Iris pigment epithelial cell (primary cell): Measurements from ENCODE around the gene ZBTB16.
A peak's percentile ranks its signal among the peaks of the same experiment; 100 is the strongest.

ENCODE experiments used
- DNase-seq: peaks from one replicate; pipeline ENCODE4 v3.0.0-alpha.2; 2011; ENCODE audit warnings: low read depth

The ZBTB16 gene

DNA sequence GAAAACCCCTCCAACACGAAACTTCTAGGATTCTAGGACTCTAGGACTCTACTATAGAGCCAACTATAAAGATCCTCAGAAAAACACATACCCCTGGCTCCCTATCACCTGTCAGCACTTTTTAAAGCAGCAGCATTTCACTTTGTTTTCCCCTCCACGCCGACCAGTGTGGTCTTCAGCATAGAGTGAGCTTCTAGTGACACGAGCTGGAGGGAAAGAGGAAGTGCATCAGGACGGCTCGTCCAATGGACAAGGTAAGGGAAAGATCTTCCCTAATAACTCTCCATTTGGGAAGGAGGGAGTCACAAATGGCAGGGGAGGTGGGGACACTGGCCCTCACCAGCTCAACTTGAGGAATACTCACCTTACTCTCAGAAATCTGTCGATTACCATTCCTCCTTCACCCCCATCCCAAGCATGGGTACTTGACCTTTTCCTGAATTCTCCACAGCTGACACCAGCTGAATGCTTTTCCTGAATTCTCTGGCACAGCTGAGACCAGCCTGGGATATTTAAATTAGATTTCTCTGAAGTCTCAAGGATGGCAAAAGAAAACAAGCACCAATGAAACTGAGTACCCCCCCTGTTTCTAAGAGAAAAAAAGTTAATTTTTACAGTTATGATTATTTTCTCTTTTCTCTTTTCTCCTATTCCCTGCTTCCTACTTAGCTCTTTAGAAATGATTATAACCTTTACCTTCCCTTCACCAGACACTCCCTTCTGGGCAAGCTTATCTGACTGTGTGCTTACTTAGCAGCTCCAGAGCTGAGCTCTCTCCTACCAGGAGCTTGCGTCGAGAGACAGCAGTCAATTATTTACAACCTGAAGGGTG is 203.4 kb downstream of the ZBTB16 start:
- DNase-seq: peak; percentile 57

DNA sequence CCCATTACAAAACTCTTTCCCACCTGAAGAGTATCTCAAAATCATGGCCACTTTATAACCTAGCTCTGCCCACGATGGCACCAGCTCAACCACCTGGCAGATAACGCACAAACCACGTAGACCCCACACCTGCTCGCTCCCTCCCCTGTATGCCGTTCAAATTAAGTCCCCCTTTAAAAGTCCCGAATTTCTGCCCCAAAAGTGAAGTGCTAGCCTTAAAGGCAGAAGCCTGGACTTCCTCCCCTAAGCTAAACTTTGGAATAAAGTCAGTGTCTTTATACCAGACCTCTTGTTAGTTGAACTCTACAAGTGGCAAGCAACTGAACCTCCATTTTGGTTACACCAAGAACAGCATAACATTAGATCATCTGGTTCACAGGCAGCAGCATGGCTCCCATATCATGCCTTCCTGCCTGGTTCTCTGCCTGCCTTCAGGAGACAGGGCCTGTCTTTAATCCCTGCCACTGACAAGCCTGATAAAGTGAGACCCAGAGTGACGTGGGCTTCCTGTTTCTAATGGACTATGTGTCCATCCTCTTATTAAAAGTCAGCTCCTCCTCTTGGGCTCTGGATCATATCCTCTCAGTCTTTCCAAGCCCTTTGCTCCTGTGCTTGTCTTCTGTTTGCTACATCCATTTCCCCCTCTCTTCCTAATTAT is 204.1 kb downstream of the ZBTB16 start:
- DNase-seq: no peak

DNA sequence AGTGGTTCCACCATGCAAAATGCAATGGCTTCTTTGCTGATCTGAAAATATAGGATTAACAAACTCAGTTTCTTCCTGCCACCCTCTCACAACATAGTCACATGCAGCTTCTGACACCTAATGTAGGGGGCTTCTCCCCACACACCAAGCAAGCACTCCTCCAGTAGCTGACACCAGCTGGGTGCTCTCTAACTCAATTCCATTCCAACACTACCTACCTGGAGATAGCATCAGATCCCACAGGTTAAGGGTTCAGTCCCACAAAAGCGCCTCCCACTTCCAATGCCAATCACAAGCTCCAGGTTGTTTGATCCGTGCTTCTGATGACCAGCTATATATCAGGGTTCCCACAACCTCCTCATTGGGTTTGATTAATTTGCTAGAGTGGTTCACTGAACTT is 204.9 kb downstream of the ZBTB16 start:
- no peak for DNase-seq

DNA sequence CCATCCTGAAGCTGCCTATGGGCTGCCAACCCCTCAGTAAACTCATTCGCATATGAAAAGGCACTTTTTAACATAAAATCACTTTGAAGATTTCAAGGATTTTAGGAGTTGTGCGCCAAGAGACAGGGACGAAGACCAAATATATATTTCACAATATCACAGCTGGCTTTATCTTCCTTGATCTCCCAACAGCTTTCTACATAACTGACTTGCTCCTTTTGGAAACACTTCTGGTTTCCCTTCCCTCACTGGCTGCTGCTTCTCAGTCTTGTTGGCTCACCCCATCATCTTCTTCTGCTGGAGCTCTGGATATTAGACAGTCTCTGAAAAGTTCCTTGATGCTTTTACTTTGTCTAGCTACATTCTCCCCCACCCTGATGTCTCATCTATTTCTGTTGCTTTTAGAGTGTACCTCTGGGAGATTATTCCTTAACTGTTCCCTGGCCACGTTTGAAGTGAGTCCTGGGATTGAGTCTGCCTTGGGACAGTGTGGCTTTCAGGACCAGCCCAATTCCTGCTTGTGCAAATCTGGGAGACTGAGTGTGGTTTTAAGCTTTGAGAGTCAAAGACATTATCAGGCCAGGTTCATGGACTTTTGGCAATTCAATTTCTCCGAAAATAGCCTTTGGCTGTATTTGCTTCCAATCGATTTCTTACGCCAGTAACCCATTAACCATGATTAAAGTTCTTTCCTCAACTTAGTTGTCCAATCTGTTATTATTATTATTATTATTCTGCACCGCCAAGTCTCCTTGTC is 205.8 kb downstream of the ZBTB16 start:
- no peak for DNase-seq

DNA sequence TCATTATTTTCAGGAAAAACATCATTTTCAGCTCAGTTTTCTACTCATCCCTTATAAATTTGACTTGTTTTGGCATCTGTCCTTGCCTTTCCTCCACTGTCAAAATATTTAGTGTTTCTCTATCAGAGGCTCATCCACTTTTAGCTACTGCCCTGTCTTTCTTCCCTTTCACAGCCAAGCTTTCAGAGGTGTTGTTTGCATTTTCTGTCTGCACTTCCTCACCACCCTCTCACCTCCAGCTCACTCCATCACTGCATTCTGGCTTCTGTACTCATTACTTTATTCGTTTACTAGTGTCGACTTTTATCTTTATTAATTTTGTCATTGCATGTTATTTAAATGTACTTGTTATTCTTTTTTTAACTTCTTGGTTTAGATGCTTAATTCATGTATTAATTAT is 210.0 kb downstream of the ZBTB16 start:
- DNase-seq: no peak

DNA sequence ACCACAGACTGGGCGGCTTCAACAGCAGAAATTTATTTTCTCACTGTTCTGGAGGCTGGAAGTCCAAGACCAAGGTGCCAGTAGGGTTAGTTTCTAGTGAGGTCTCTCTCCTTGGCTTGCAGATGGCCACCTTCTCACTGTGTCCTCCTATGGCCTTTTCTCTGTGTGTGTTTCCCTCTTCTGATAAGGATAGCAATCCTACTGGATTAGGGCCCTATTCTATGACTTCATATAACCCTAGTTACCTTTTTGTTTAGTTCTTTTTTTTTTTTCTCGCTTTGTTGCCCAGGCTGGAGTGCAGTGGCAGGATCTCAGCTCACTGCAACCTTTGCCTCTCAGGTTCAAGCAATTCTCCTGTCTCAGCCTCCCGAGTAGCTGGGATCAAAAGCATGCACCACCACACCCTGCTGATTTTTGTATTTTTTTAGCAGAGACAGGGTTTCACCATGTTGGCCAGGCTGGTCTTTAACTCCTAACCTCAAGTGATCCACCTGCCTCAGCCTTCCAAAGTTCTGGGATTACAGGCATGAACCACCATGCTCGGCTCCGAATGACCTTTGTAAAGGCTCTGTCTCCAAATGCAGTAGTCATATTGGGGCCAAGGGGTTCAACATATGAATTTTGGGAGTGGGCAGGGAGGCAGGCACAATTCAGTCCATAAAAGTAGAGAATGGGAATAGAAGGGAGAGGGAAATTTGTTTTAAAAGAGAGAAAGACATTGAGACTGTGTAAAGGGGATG is 211.2 kb downstream of the ZBTB16 start:
- no peak for DNase-seq

DNA sequence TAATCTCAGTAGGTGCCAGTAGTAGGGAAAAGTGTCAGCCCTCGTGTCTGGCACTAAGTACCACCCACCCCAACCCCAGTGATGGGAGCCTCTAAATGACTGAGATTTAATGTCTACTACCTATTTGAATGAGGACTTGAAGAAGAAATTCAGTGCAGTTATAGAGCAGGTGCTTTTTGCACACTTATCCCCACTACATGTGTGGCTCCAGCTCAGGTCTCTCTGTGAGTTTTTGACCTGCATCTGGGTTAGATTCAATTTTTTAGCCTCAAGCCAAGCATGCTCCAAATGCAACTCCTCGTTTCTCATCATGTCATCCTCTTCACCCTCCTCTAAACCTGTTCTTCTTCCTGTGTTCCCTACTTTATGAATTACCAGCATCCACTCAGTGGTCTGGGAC is 211.8 kb downstream of the ZBTB16 start:
- no peak for DNase-seq

DNA sequence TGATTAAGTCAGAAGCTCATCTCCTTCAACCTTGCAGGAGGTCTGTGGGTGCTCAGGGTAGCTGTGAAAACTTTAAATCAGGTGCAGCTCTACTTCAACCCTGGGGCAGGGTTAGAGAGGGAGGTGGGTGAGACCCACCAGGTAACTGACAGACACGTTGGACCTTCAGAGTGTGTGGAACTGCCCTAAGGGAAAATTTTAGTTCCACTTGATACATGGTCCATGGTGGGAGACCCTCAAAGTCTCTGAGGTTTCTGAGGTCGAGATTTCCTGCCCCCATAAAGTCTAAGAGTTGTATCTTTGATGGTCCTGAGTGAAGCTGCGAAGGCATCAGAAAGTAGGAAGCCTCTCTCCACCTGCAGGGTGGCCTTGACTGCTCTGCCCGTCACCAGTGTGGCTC is 212.8 kb downstream of the ZBTB16 start:
- no peak for DNase-seq

DNA sequence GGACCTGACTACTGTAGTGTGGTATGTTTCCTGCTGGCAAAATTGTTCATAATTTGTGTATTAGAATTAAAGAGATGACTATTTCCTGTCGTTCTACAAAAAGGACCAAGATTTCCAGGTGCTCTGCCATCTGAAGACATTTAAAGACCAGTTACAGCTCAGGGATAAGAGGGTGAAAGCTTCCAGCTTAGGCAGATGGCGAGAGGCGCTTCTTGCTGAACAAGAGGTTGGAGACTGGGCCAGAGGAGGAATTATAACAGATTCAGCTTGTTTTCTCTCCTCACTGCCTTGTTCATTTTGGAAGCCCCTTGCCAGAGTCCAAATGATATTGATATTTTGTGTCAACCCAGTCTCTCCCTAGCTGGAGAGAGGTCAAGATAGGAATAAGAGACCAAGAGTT is 213.6 kb downstream of the ZBTB16 start:
- no peak for DNase-seq

DNA sequence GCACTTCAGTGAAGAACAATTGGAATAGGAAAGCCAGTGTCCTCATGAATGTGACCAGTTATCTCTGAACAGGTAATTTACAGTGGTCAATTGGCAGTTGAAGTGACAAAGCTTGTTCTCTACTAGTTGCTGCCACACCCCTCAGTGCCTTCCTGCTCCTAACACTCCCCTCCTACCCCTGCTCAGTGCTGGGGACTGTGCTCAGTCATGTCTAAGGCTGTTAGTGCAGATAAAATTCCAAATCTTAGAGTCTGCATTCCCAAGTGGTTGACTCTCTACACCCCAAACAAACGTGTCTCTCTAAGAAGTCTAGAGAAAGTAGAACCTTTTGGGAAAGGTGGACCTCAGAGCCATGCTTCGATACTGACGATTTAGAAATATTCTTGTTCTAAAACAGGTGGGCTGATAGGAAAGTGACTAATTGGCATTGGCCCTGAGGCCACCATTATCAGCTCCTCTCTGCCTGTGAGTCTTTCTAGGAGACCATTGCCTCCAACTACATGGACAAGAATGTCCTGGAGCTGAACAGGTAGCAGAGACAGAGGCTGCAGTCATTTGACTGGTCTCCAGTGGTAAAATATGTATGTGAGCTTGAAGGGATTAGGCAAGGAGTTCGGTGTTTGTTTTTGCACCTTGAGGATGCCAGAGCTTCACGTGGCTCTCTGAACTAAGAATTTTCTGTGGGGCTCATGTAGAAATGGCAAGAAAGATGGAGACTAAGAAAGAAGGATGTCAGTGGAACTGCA is 214.6 kb downstream of the ZBTB16 start:
- DNase-seq: no peak

DNA sequence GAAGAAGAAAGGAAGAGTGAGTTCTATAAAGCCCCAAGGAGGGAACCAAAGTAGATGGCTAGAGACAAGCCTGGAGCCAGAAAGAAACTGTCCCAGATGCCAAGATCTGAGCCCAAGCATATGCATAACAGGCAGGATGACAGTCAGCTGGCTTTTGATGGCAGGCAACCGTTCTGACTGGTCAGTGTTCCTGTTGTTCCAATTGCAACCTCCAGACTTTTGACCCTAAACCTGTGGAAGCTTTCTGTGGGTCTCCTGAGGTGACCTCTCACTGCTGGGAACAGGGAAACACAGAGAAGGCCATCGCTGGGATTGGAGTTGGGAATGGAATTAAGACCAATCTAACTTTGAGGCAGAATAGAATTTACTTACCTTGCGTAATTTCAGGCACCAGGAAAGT is 215.1 kb downstream of the ZBTB16 start:
- DNase-seq: no peak

DNA sequence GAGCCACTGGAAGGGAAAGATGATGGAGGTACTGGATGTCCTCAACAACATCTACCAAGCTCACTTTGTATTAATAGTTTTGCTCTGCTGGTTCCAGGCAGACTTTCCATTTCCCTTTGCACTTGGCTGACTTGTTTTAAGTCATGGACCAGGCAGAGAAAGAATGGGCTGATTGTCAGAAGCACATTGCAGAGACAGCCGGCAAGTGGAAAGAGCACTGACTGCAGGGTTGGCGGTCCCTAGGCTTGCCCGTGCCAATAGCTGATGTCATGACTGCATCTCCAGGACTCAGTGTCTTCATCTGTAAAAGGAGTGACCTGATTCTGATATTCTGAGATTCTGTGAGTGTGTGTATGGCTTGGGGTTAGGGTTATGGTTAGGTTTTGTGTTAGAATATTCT is 215.8 kb downstream of the ZBTB16 start:
- DNase-seq: no peak

DNA sequence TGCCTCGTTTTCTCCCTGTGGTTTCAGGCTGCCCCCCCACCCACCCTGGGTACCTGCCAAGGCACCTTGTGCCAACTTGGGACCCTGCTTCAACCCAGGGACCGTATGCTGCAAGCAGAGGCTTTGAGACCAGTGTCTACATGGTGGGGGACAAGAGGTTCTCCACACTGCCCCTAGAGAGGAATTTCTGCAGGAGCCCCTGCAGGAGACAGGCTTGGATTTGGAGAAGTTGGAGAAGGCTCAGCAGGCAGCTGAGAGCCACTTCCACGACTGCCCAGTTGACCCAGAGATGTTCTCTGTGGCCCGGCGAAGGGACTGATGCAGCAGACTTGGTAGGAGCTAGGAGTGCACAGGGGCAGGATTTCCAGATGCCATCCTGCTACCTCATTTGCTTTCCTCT is 216.6 kb downstream of the ZBTB16 start:
- DNase-seq: no peak

DNA sequence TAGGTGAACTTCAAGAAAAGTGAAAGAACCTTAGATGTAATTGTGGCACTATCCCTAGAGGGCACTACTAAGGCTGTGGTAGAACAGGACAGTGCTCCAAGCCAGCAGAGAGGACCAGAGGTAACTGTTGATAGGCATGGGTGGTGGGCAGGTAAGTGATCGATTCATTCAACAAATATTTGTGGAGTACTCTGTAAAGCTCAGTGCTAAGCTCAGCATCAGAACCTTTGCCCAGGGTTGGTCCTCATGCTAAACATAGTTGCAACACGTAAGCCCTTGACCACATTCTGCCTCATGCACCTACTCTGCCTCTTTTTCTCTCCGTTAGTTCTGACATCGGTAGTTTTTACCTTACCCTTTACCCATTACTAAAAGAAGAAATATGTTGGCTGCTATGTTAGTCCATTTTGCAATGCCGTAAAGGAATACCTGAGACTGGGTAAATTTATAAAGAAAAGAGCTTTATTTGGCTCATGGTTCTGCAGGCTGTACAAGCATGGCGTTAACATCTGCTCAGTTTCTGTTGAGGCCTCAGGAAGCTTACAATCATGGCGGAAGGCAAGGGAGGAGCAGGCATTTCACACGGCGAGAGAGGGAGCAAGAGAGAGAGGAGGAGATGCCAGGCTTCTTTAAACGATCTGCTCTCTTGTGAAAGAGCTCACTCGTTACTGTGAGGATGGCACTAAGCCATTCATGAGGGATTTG is 218.3 kb downstream of the ZBTB16 start:
- no peak for DNase-seq

DNA sequence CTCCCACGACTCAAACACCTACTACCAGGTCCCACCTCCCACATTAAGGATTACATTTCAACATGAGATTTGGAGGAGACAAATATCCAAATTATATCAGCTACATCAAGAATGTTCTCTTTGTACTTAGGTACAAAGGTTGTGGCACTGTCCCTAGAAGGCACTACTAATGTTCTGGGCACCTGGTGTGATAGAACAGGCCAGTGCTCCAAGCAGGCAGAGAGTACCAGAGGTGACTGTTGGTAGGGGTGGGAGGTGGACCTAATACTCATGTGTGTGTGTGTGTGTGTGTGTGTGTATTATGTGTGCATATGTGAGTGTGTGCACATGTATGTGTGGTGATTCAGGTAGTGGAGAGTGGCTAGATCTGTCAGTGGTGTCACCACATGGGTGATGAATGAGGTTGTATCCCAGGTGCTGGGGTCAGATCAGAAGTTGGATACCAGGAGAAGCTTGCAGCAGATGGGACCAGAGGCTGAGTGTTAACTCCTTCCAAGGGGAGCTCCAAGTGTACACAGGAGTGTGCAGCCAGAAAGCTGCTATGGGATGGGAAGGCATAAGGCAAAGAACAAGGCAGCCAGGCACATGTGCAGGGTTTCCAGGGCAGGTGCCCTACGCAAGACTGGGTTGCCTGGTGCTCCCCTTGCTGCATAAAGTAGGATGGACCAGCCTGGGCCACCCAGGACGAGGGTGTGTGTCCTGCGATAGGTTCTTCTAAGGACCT is 219.0 kb downstream of the ZBTB16 start:
- DNase-seq: no peak

DNA sequence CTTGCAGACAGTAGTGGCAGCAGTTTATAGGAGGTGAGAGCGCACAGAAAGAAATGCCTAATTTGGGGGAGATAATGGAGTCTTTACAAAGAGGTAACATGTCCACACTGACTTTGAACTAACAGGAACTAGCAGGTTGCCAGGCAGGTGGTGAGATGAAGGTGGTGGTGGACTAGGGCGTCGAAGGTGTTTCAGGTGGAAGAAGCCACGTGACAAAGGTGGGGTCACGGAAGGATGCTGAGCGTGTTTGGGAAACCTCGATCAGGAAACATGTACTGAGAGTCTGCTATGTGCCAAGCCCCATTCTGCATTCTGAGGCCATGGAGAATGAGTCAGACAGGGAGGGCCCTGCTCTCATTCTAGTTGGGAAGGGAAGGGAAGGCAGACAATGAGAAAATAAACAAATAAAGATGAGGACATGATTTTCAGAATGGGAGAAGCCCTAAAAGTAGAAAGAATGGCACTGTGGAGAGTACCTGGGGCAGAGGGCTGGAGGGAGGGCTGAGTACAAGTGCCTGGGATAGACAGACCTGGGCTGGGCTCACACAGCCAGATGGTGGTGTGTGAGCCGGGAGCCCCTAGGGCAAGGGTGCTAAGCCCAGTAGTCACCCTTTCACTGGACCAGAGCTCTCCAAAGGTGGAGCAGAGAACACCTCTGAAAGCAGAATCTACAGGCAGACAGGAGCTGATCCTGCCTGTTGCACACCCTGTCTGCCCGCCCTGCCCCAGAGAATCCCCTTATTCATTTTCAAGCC is 220.5 kb downstream of the ZBTB16 start:
- DNase-seq: peak; percentile 82

DNA sequence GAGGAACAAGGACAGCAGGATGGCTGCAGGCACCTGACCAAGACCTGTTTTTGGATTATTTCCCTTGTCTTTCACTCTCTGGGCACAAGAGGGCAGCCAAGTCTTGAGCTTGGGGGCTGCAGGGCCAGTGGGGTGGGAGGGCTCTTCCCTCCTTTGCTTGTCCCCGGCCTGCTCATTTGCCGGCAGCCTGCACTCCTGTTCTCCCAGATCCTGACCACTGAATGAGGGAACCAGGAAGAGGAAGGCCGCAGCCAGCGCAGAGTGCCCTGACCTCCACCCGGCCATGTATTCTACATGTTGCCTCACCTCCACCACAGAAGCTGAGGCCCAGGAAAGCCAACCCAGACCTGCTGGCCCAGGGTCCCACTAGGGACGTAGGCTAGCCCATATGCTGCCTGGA is 221.2 kb downstream of the ZBTB16 start:
- peak; percentile 89 for DNase-seq

DNA sequence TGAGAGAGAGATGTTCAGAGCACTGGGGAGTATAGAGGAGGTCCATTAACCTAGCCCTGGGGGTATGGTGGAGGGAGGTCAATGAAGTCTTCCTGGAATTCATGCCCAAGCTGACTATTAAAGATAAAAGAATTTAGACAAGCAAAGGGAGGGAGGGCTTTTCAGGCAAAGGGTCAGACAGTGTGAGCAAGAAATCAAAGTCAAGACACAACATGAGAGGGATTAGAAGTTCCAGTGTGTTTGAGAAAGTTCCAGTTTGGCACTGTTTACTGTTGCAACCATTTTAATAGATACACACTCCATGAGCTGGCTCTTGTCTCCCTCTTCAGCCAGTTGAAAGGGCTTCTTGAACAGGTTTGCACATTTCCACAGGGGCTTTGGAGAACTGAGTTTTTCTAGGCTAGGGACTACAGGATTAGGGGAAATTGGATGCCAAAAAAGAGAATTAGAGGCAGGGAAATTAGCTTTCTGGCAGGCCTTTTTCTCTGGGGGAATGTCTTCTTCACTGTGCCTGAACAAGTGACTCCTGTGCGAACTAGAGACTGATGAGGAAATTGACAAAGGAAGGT is 222.0 kb downstream of the ZBTB16 start:
- DNase-seq: peak; percentile 50

DNA sequence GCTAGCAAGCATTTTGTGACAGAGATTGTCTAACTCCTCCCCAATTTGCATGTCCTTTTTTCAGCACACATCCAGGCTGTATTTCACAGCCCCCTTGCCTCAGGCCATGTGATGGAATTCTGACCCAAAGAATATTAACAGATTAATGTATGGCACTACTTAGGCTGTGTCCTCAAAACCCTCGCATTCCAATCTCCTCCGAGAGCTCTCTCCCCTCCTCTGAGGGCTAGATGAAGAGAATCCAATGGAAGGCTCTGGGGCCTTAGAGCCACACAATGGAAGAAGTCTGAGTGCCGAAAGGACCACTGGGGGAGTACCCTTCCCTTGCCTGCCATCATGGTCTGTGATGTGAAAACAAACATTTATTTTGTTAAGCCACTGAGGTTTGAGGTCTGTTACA is 223.0 kb downstream of the ZBTB16 start:
- no peak for DNase-seq
